Measurements from ENCODE around the gene SATB1. TPM values are rescaled to one million over a fixed set of nuclear protein-coding genes. Genes with fewer than 3 reads are reported as not detected.

SATB1 gene
- total RNA-seq, 4 donors from 2014 or later = 17.3 to 82.1 (median 51.9) TPM

DNA sequence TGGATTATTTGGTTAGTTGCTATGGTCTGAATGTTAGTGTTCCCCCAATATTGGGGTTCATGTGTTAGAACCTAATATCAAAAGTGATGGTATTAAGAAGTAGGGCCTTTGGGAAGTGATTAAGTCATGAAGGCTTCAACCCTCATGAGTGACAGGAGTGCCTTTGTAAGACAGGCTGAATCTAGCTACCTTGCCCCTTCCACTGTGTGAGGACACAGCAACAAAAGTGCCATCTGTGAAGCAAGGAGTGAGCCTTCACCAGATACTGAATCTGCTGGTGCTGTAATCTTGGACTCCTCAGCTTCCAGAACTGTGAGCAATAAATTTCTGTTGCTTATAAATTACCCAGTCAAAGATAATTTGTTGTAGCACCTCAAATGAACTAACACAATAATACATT, 22.6 kb upstream of the SATB1 start:
- Histone ChIP-seq H3K4me1 (peaks cover 0 to 11% of the 10 kb centered on the region in 2 donors), H3K27me3 (peaks cover 3 to 8% of the 10 kb centered on the region in 2 donors), H3K36me3 (no peaks in the 10 kb centered on the region), H3K9me3 (no peaks in the 10 kb centered on the region), H3K27ac (no peak overlapping the region), H3K4me3 (no peak overlapping the region)
- TF ChIP-seq POLR2A (IDR thresholded peaks at IDR 0.05) = no peak
- TF ChIP-seq, protein P1, sequence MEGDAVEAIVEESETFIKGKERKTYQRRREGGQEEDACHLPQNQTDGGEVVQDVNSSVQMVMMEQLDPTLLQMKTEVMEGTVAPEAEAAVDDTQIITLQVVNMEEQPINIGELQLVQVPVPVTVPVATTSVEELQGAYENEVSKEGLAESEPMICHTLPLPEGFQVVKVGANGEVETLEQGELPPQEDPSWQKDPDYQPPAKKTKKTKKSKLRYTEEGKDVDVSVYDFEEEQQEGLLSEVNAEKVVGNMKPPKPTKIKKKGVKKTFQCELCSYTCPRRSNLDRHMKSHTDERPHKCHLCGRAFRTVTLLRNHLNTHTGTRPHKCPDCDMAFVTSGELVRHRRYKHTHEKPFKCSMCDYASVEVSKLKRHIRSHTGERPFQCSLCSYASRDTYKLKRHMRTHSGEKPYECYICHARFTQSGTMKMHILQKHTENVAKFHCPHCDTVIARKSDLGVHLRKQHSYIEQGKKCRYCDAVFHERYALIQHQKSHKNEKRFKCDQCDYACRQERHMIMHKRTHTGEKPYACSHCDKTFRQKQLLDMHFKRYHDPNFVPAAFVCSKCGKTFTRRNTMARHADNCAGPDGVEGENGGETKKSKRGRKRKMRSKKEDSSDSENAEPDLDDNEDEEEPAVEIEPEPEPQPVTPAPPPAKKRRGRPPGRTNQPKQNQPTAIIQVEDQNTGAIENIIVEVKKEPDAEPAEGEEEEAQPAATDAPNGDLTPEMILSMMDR (IDR thresholded peaks at IDR 0.05) = no peak
- DNase-seq = no peak
- intact Hi-C loops (cut with DNase I; ENCODE audit: low total_unique reads) = no loop called here

DNA sequence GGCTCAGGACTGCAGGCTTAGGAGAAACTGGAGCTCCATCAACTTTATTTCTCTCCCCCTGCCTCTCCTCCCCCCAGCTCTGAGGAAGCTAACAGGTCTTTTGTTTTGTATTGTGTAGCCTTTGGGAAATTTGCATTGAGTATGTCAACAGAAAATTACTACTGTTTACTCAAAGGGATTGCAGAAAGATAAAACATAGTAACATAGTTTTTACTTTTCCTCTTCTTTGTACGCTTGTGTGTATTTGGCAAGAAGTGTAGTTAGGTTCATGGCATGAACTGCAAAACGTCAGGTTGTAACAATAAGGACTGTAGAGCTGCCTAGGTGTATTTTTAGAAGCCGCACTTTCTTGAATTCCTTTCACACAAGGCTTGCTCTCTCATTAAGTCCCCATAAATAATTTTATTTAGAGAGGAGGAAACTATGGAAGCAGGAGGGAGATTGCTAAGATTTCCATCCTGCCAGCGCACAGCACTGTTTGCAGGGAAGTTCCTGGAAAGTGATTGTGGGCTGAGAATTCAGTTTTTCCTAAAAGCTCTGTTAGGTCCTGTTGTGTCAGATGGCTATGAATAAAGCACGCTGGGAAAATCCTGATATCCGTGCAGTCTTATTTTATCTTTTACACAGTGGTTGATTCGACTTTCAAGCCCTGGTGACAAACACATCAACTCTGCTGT, 21.1 kb upstream of the SATB1 start:
- TF ChIP-seq, protein P1 (IDR thresholded peaks at IDR 0.05) = no peak
- TF ChIP-seq POLR2A (IDR thresholded peaks at IDR 0.05) = no peak
- H3K27me3 ChIP-seq = peaks cover 3 to 18% of the 10 kb centered on the region in 2 donors
- H3K9me3 ChIP-seq = no peaks in the 10 kb centered on the region
- intact Hi-C loops (cut with DNase I; ENCODE audit: low total_unique reads) = no loop called here
- H3K27ac ChIP-seq = no peak overlapping the region
- H3K4me3 ChIP-seq = peak overlapping the region in 1 of 2 donors; percentile 53
- no peaks in the 10 kb centered on the region for H3K36me3 ChIP-seq
- peaks cover 0 to 11% of the 10 kb centered on the region in 2 donors for H3K4me1 ChIP-seq
- DNase-seq = no peak

DNA sequence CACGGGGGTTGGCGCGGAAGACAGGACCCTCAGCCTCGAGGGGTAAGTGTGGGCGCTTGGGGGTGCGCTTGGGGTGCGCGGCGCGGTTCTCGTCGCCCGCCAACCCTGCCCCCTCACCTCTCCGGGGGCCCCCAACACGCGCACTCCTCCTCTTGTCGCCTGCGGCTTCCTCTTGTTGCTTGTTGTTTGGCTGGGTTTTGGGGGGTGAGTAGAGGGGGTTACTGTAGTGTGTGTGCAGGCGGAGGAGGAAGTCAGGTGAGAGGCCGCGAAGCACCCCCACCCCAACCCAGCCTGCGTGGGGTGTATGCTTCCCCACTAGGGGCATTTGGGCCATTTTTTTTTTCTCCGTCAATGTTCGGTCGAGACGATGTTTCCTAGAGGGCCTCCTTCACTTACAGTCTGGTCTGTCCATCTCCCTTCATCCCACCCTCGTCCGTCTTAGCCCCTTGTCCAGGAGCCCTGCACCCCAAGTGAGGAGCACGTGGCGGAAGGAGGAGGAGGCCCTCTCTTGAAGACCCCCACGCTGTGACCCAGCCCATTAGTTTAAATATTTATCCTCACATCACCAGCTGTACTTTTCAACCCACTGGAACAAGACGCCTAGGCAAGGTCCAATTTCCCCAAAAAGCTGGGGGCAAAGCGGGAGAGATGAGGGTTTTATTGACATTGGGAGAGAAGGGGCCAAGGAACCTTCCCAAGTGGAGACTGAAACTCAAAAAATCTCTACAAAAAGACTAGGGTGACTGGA, 20.4 kb upstream of the SATB1 start:
- DNase-seq = peak; percentile 17 to 21
- H3K27ac ChIP-seq = peak overlapping the region in 1 of 2 donors; percentile 50

DNA sequence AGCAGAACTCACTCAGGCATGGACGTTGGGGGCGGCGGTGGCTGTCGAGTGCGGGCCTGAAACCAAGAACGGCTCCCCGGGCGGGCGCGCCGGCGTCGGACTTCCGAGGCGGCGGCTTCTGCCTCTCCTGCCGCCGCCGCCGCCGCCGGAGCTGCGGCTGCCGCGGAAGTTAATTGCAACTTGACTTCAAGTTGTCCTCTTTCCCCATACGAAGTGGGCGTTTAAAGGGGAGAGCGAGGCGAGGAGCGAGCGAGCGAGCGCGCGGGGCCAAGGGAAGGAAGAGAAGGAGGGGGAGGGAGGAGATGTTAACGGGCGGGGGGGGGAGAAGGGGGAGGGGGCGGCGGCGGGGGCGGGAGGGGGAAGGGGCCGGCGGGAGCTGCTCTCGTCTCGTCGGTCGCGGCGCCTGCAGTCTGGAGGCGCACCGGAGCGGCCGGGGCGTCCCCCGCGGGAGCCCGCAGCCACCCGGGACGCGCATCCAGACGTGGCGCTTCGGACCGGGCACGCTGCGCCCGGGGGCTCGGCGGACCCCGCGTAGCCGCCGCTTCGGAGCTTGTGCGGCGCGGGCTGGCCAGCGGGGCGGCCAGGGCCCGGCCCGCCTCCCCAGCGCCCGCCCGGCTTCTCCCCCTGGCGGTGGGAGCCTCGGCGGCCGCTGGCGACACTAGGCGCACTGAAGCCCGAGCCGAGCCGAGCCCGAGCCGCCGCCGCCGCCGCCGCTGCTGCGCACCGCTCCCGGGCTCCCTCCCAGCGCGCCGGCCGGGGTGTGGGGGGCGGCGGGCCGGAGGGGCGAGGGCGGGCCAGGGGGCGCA, 19.7 kb upstream of the SATB1 start:
- TF ChIP-seq, protein P1 (IDR thresholded peaks at IDR 0.05) = peak in 3 of 4 experiments; percentile 61 to 78 (median 73)
- no peak for TF ChIP-seq POLR2A (IDR thresholded peaks at IDR 0.05)
- peaks cover 0 to 11% of the 10 kb centered on the region in 2 donors for H3K4me1 ChIP-seq
- DNase-seq = peak; percentile 36 to 66
- H3K4me3 ChIP-seq = peak overlapping the region; percentile 29 to 53
- no peaks in the 10 kb centered on the region for H3K9me3 ChIP-seq
- peak overlapping the region in 1 of 2 donors; percentile 50 for H3K27ac ChIP-seq
- H3K36me3 ChIP-seq = no peaks in the 10 kb centered on the region
- intact Hi-C loops (cut with DNase I; ENCODE audit: low total_unique reads) = no loop called here
- peaks cover 3 to 26% of the 10 kb centered on the region in 2 donors for H3K27me3 ChIP-seq

More for the DNA sequence above, 20.4 kb upstream of the SATB1 start:
- Histone ChIP-seq H3K36me3 (no peaks in the 10 kb centered on the region), H3K9me3 (no peaks in the 10 kb centered on the region), H3K4me1 (peaks cover 0 to 11% of the 10 kb centered on the region in 2 donors), H3K27me3 (peaks cover 3 to 25% of the 10 kb centered on the region in 2 donors), H3K4me3 (peak overlapping the region; percentile 29 to 53)
- no peak for TF ChIP-seq POLR2A (IDR thresholded peaks at IDR 0.05)
- TF ChIP-seq, protein P1 (IDR thresholded peaks at IDR 0.05) = no peak
- intact Hi-C loops (cut with DNase I; ENCODE audit: low total_unique reads) = no loop called here
